ENCODE data around the gene FKBP15. TPM values are rescaled to one million over a fixed set of nuclear protein-coding genes. Genes with fewer than 3 reads are reported as not detected.

FKBP15 gene
- total RNA-seq, 1 experiment from 2014 or later = 32.2 TPM

DNA sequence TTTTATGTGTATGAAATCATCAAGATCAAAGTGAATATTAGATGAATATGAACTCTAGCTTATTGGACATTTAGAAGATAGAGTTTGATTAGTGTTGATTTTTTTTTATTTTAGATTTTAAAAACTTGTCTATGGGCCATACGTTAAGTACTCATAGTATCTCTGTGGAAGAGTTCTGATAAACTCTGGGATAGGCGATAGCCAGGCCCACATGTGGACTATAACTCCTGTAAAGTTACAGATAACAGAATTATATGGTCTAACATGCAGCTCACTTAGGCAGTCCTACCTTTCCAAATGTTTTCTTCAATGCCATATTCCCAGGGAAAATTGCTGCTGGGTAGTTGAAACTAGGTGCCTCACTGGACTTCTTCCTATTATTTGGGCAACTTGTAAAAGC is 10.6 kb upstream of the FKBP15 start:
- TF ChIP-seq CTCF (IDR thresholded peaks at IDR 0.05; ENCODE audit: unreplicated experiment) = no peak
- peaks cover 15% of the 10 kb centered on the region for H3K36me3 Mint-ChIP-seq (ENCODE audit: insufficient read depth, unreplicated experiment)
- no peak overlapping the region for H3K27ac Mint-ChIP-seq (ENCODE audit: low read depth, unreplicated experiment)
- H3K27me3 Mint-ChIP-seq (ENCODE audit: insufficient read depth, unreplicated experiment) = no peaks in the 10 kb centered on the region
- no peak overlapping the region for H3K4me3 Mint-ChIP-seq (ENCODE audit: unreplicated experiment)
- no peaks in the 10 kb centered on the region for H3K4me1 Mint-ChIP-seq (ENCODE audit: insufficient read depth, unreplicated experiment)
- no TSS peak for BruUV-seq (replicated peaks)
- intact Hi-C loops (cut with micrococcal nuclease) = no loop called here
- ChIA-PET POLR2A (interaction anchor here (0.8 to 1.2 kb wide), 2 partner anchors 9 to 44 kb away, joined by 3 to 5 read pairs; partner anchors contain the start of genes CDC26 and PRPF4), CTCF (interaction anchor here (0.6 to 1.6 kb wide), 3 partner anchors 9 to 110 kb away, joined by 3 to 5 read pairs (median 3); partner anchors contain the start of genes CDC26 and PRPF4)
- no peak for DNase-seq (ENCODE audit: unreplicated experiment)
- H3K9me3 Mint-ChIP-seq (ENCODE audit: unreplicated experiment) = no peaks in the 10 kb centered on the region

DNA sequence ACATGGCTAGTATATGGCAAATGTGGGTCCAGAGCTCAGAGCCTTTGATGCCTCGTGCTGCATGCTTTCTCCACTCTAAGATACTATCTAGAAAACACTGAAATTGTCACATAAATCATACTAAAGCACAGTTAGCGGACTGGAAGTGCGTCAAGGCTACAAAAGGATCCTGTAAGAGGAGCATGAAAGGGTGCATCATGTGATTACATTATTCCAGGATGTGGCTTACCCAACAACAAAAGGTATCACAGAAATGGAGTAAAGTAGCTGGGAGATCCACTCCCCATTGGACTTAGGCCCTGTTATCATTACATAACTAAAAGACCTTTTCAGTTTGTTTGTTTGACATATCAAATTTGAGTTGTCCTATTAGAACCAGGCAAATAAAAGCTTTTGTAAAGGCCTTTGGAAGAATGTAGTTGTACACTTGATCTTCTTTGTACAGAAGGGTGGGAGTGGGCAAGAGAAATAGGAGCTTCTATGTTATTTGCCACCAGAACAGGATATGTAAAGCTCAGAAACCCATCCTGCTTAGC is 7.1 kb upstream of the FKBP15 start:
- ChIA-PET CTCF (interaction anchor here (1.1 to 1.4 kb wide), 2 partner anchors 21 to 47 kb away, joined by 3 to 6 read pairs; no protein-coding TSS in a partner anchor), POLR2A (no interaction called here)
- no TSS peak for BruUV-seq (replicated peaks)
- TF ChIP-seq CTCF (IDR thresholded peaks at IDR 0.05; ENCODE audit: unreplicated experiment) = no peak
- Mint-ChIP-seq H3K4me3 (ENCODE audit: unreplicated experiment) (no peak overlapping the region), H3K36me3 (ENCODE audit: insufficient read depth, unreplicated experiment) (peaks cover 26% of the 10 kb centered on the region), H3K9me3 (ENCODE audit: unreplicated experiment) (no peaks in the 10 kb centered on the region), H3K4me1 (ENCODE audit: insufficient read depth, unreplicated experiment) (peaks cover 10% of the 10 kb centered on the region), H3K27me3 (ENCODE audit: insufficient read depth, unreplicated experiment) (no peaks in the 10 kb centered on the region), H3K27ac (ENCODE audit: low read depth, unreplicated experiment) (no peak overlapping the region)
- no peak for DNase-seq (ENCODE audit: unreplicated experiment)
- intact Hi-C loops (cut with micrococcal nuclease) = no loop called here

GRCh38 chr9:113227436-113227835 is 6.4 kb upstream of the FKBP15 start:
- Mint-ChIP-seq H3K9me3 (ENCODE audit: unreplicated experiment) (no peaks in the 10 kb centered on the region), H3K36me3 (ENCODE audit: insufficient read depth, unreplicated experiment) (peaks cover 26% of the 10 kb centered on the region), H3K27me3 (ENCODE audit: insufficient read depth, unreplicated experiment) (no peaks in the 10 kb centered on the region), H3K27ac (ENCODE audit: low read depth, unreplicated experiment) (no peak overlapping the region), H3K4me3 (ENCODE audit: unreplicated experiment) (no peak overlapping the region), H3K4me1 (ENCODE audit: insufficient read depth, unreplicated experiment) (peaks cover 12% of the 10 kb centered on the region)
- no TSS peak for BruUV-seq (replicated peaks)
- POLR2A ChIA-PET = no interaction called here
- no peak for TF ChIP-seq CTCF (IDR thresholded peaks at IDR 0.05; ENCODE audit: unreplicated experiment)
- DNase-seq (ENCODE audit: unreplicated experiment) = no peak
- CTCF ChIA-PET = no interaction called here
- intact Hi-C loops (cut with micrococcal nuclease) = no loop called here

DNA sequence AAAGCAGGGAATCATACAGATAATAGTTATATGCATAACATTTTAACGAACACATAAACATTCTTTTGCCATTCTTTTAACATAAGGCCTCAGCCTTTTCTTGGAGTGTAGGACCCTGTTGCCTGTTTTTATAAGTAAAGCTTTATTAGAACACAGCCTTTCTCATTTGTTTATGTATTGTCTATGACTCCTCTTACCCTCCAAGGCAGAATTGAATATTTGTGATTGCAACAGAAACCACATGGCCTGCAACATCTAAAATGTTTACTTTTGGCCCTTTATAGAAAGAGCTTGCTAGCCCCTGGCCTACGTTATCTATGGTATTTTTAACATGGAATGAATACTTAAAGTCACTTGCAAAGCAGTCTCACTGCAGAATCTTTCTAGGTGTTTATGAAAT is 2.9 kb upstream of the FKBP15 start:
- CTCF ChIA-PET = interaction anchor here (0.6 to 2.5 kb wide), 4 partner anchors 36 to 321 kb away, joined by 3 to 9 read pairs (median 3); no protein-coding TSS in a partner anchor
- no peak overlapping the region for H3K4me3 Mint-ChIP-seq (ENCODE audit: unreplicated experiment)
- H3K9me3 Mint-ChIP-seq (ENCODE audit: unreplicated experiment) = no peaks in the 10 kb centered on the region

More for the DNA sequence above, 2.9 kb upstream of the FKBP15 start:
- POLR2A ChIA-PET = interaction anchor here (0.7 kb wide), 1 partner anchor 89 kb away, joined by 3 read pairs; no protein-coding TSS in a partner anchor
- Mint-ChIP-seq H3K36me3 (ENCODE audit: insufficient read depth, unreplicated experiment) (peaks cover 22% of the 10 kb centered on the region), H3K27me3 (ENCODE audit: insufficient read depth, unreplicated experiment) (no peaks in the 10 kb centered on the region), H3K4me1 (ENCODE audit: insufficient read depth, unreplicated experiment) (peaks cover 22% of the 10 kb centered on the region), H3K27ac (ENCODE audit: low read depth, unreplicated experiment) (peak overlapping the region; percentile 96)
- peak; percentile 52 for DNase-seq (ENCODE audit: unreplicated experiment)
- intact Hi-C loops (cut with micrococcal nuclease) = loop anchor here (5.0 kb wide), 1 partner anchor 37 kb away; no protein-coding TSS in a partner anchor
- no peak for TF ChIP-seq CTCF (IDR thresholded peaks at IDR 0.05; ENCODE audit: unreplicated experiment)
- BruUV-seq (replicated peaks) = no TSS peak
